Breast epithelium (tissue), 3 donors: Measurements from ENCODE around the gene PBOV1.

ENCODE experiments used
- CTCF ChIP-seq, 3 donors: fragments of 450-650 bp; IDR thresholded peaks; one replicate each; pipeline ENCODE4 v1.5.1; 2016 to 2017; ENCODE audit warnings: antibody characterized with exemption in 3 of 3, mild to moderate bottlenecking in 3 of 3, moderate library complexity in 3 of 3
- POLR2A ChIP-seq: fragments of 450-650 bp; IDR thresholded peaks from one replicate; pipeline ENCODE4 v1.6.1; 2016; ENCODE audit warnings: antibody characterized with exemption, mild to moderate bottlenecking, moderate library complexity
- POLR2AphosphoS5 ChIP-seq, 3 donors: sonication (generic); formaldehyde crosslinking; IDR thresholded peaks; one replicate each; pipeline ENCODE4 v1.6.1; 2017; ENCODE audit warnings: antibody characterized with exemption in 3 of 3

GRCh38 chr6:138206862-138207261, 11.4 kb downstream of the PBOV1 start:
- TF ChIP-seq CTCF (IDR thresholded peaks at IDR 0.05) = no peak
- TF ChIP-seq POLR2A = no peak
- no peak for TF ChIP-seq POLR2AphosphoS5 (IDR thresholded peaks at IDR 0.05)
